Measurements from ENCODE around the gene PAWR. TPM values are rescaled to one million over a fixed set of nuclear protein-coding genes. Genes with fewer than 3 reads are reported as not detected.

The PAWR gene
- total RNA-seq, 1 experiment from 2014 or later = 106 TPM

GRCh38 chr12:79665212-79665887 is 25.4 kb downstream of the PAWR start:
- Histone ChIP-seq H3K4me1 (ENCODE audit: control insufficient read depth in 1 of 2, insufficient read depth in 2 of 2, low read length in 2 of 2) (no peaks in the 10 kb centered on the region; a peak in 1 of 4 replicates), H3K36me3 (ENCODE audit: control insufficient read depth in 1 of 2, insufficient read depth in 2 of 2, low read length in 2 of 2) (no peaks in the 10 kb centered on the region; a peak in 1 of 4 replicates), H3K9me3 (ENCODE audit: control insufficient read depth in 1 of 2, insufficient read depth in 1 of 2, low read depth in 1 of 2, low read length in 2 of 2) (no peaks in the 10 kb centered on the region), H4K20me1 (ENCODE audit: insufficient read depth) (peaks cover 4% of the 10 kb centered on the region; the same call in 1 of the 2 replicates), H3K4me2 (ENCODE audit: low read length) (no peak overlapping the region), H2AFZ (ENCODE audit: low read depth, low read length, poor library complexity, severe bottlenecking) (no peak overlapping the region), H3K9ac (ENCODE audit: low read length) (no peak overlapping the region), H3K27me3 (ENCODE audit: insufficient read depth, low read length) (no peaks in the 10 kb centered on the region), H3K79me2 (ENCODE audit: insufficient read depth, low read length) (peaks cover 84% of the 10 kb centered on the region), H3K4me3 (replicated peaks in 1 of 2; ENCODE audit: low read depth in 1 of 2, low read length in 2 of 2) (no peak overlapping the region), H3K27ac (ENCODE audit: low read depth, low read length) (no peak overlapping the region), H3K9me2 (ENCODE audit: insufficient read depth) (no peaks in the 10 kb centered on the region)
- ChIA-PET RAD21 (ENCODE audit: low non-redundant PET in 1 of 2, low total read pairs in 2 of 2, uncharacterized antibody in 2 of 2, unreplicated experiment in 2 of 2) (no interaction called here), CTCF (no interaction called here), POLR2A (no interaction called here)
- DNase-seq (ENCODE audit: low read depth, low spot score) (no peak), ATAC-seq (no peak)
- BruUV-seq (replicated peaks) = no TSS peak
- intact Hi-C loops (cut with micrococcal nuclease) = no loop called here
- TF ChIP-seq FOSL1 (IDR thresholded peaks at IDR 0.05; ENCODE audit: low read depth) (no peak), MAX (IDR thresholded peaks at IDR 0.05) (no peak), EZH2 (IDR thresholded peaks at IDR 0.05) (no peak), EZH2phosphoT487 (IDR thresholded peaks at IDR 0.05; ENCODE audit: borderline replicate concordance) (no peak), POLR2AphosphoS5 (IDR thresholded peaks at IDR 0.05; ENCODE audit: low read depth, low read length) (no peak)

- ChIA-PET POLR2A (no interaction called here), CTCF (no interaction called here)
Measured at GRCh38 chr12:79664518-79664917, 26.2 kb downstream of the PAWR start.

More at GRCh38 chr12:79664518-79664917, 26.2 kb downstream of the PAWR start:
- TF ChIP-seq CBX3 (IDR thresholded peaks at IDR 0.05; ENCODE audit: low read depth) (no peak), CEBPB (IDR thresholded peaks at IDR 0.05; ENCODE audit: low read depth) (no peak), REST (IDR thresholded peaks at IDR 0.05; ENCODE audit: low read depth) (no peak), ELF1 (IDR thresholded peaks at IDR 0.05; ENCODE audit: borderline replicate concordance, low read depth) (no peak), ZFX (IDR thresholded peaks at IDR 0.05) (no peak)
- Histone ChIP-seq H3K4me3 (replicated peaks in 1 of 2; ENCODE audit: low read depth in 1 of 2, low read length in 2 of 2) (no peak overlapping the region), H3K4me2 (ENCODE audit: low read length) (no peak overlapping the region), H2AFZ (ENCODE audit: low read depth, low read length, poor library complexity, severe bottlenecking) (no peak overlapping the region), H3K79me2 (ENCODE audit: insufficient read depth, low read length) (peaks cover 84% of the 10 kb centered on the region), H3K9ac (ENCODE audit: low read length) (no peak overlapping the region), H3K9me3 (ENCODE audit: control insufficient read depth in 1 of 2, insufficient read depth in 1 of 2, low read depth in 1 of 2, low read length in 2 of 2) (no peaks in the 10 kb centered on the region), H3K4me1 (ENCODE audit: control insufficient read depth in 1 of 2, insufficient read depth in 2 of 2, low read length in 2 of 2) (no peaks in the 10 kb centered on the region; a peak in 1 of 4 replicates), H3K27ac (ENCODE audit: low read depth, low read length) (no peak overlapping the region), H3K27me3 (ENCODE audit: insufficient read depth, low read length) (no peaks in the 10 kb centered on the region), H3K36me3 (ENCODE audit: control insufficient read depth in 1 of 2, insufficient read depth in 2 of 2, low read length in 2 of 2) (no peaks in the 10 kb centered on the region; a peak in 1 of 4 replicates), H3K9me2 (ENCODE audit: insufficient read depth) (no peaks in the 10 kb centered on the region), H4K20me1 (ENCODE audit: insufficient read depth) (no peaks in the 10 kb centered on the region; the same call in 1 of the 2 replicates)
- no peak for ATAC-seq
- intact Hi-C loops (cut with micrococcal nuclease) = no loop called here
- RAD21 ChIA-PET (ENCODE audit: low non-redundant PET in 1 of 2, low total read pairs in 2 of 2, uncharacterized antibody in 2 of 2, unreplicated experiment in 2 of 2) = no interaction called here
- no peak for DNase-seq (ENCODE audit: low read depth, low spot score)
- no TSS peak for BruUV-seq (replicated peaks)
